GM10248 (cell line): ENCODE results near the gene FBXW4.

Experiments
- CTCF ChIA-PET: fragments of 300-600 bp; sonication (Branson Sonifier 250); formaldehyde crosslinking; extraction: SDS; loops from one replicate; lab custom pipeline; 2021; ENCODE audit warnings: antibody characterized with exemption; lab: Yijun Ruan, JAX
- POLR2A ChIA-PET: fragments of 350-650 bp; sonication (Branson Sonifier 250); formaldehyde crosslinking; extraction: SDS; loops from one replicate; lab custom pipeline; 2020; ENCODE audit warnings: antibody characterized with exemption; lab: Yijun Ruan, JAX
- DNase-seq: peaks from one replicate; pipeline ENCODE4 v3.0.0; 2012; ENCODE audit errors: extremely low spot score
- TF ChIP-seq, protein P1 (sequence below): IDR thresholded peaks from 2 replicates; pipeline ENCODE4 v1.5.1; 2012; ENCODE audit warnings: mild to moderate bottlenecking, low read depth; ENCODE audit errors: extremely low read depth, missing control alignments, control extremely low read depth

Gene FBXW4

DNA sequence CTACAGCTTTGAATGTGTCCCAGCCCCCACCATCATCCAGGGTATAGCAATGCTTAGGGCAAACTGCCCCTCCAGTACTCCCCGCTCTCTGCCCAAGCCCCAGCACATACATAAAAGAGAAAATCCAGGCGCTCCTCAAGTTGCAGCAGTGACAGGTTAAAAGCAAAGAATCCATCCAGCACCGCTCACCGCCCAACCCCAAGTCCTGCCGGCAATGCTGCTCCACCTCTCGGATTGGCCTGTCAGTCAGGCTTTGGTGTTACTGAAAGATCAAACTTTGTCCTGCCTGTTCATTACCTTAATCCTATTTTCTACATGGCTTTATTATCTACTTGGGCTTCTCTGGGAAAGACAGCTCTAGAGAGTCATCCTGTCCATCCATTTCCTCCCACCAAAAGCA is 75.0 kb downstream of the FBXW4 start:
- no peak for DNase-seq
- TF ChIP-seq, protein P1, sequence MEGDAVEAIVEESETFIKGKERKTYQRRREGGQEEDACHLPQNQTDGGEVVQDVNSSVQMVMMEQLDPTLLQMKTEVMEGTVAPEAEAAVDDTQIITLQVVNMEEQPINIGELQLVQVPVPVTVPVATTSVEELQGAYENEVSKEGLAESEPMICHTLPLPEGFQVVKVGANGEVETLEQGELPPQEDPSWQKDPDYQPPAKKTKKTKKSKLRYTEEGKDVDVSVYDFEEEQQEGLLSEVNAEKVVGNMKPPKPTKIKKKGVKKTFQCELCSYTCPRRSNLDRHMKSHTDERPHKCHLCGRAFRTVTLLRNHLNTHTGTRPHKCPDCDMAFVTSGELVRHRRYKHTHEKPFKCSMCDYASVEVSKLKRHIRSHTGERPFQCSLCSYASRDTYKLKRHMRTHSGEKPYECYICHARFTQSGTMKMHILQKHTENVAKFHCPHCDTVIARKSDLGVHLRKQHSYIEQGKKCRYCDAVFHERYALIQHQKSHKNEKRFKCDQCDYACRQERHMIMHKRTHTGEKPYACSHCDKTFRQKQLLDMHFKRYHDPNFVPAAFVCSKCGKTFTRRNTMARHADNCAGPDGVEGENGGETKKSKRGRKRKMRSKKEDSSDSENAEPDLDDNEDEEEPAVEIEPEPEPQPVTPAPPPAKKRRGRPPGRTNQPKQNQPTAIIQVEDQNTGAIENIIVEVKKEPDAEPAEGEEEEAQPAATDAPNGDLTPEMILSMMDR: no peak
- ChIA-PET POLR2A (no interaction called here), CTCF (interaction anchor here (1.1 to 4.9 kb wide), 2 partner anchors 12 to 17 kb away, joined by 4 to 26 read pairs; no protein-coding TSS in a partner anchor)

DNA sequence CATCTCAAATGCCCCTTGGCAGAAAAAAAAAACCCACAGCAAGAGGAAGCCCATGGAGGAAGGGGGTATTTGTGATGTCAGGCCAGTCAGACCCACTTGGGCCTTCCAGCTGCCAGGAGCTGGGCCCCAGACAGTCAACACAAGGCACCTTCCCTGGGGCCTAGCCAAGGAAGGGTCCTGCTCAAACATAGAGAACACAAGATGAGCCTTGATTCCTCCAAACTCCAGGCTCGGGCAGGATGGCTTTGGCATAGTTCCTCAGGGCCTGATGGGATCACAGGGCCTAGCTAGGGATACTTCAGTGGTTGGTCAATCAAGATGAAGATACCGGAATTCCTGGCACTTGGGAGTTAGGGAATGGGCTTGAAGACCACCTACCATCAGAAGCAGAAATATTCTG is 76.1 kb downstream of the FBXW4 start:
- POLR2A ChIA-PET: no interaction called here

DNA sequence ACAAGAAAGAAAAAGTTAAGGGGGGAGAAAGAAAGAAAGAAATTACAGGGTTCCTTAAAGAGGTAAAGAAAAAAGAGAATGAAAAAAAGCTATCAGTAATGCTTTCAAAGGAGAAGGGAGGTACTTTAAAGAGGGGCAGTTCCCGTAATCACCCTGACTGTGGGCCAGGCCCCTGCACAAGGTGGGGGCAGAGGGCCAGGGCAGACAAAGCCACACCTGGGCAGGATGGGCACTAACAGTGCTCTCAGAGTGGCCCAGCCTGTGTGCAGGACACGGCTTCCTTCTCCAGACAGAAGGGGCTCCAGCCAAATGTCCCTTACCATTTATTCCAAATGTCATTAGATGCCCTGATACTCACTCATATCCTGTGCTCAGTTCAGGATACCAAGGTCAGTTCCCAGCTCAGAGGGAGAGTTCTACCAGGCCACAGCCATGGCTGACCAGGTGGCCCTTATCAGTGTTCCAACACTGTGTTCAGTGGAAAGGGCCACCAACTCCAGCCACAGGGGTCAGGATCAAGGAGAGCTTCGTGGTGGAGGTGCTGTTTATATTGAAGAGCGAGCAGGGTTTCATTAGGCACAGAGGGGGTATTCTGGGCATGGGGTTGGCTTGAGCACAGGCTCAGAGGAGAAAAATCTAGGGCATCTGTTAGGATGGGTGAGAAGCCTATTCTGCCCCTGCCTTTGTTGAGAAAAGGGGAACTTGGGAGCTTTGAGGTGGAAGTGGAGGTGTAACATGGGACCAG is 77.0 kb downstream of the FBXW4 start:
- ChIA-PET CTCF (interaction anchor here (1.0 to 3.2 kb wide), 7 partner anchors 9 to 163 kb away, joined by 3 to 23 read pairs (median 4); no protein-coding TSS in a partner anchor), POLR2A (no interaction called here)
- peak; percentile 39 for DNase-seq
- TF ChIP-seq, protein P1: no peak

More for the DNA sequence above, 76.1 kb downstream of the FBXW4 start:
- no peak for DNase-seq
- CTCF ChIA-PET: interaction anchor here (1.2 to 4.9 kb wide), 2 partner anchors 9 to 15 kb away, joined by 3 to 26 read pairs; no protein-coding TSS in a partner anchor
- TF ChIP-seq, protein P1: no peak

DNA sequence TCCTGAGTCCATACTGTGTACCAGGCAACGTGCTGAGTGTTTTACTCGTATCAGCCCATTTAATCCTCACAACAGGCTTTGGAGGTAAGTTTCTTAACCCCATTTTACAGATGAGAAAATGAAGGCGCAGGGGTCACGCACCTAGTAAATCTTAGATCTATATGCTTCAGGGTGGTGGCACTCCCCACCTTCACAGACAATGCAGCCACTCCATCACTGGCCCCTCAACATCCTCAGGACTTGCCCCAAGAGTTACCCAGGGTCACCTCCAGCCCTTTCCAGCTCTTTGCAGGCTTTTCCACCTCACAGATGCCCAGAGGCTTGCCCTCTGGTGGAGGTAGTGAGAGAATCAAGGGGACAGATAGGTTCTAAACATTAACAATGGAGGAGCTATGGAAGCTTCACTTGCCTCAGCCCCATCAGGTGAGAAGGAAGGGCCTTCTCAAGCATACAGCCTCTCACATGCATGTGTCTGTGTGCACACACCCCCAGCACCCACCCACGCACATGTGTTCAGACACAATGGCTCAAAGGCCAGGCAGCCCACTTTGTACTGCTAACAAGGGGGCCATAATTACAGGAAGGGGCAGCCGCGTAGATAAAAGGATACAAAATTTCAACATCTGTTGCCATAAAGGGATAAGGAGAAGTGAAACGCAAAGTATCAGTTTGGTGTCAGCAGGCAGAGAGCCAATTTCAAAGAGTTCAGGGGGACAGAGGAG is 77.7 kb downstream of the FBXW4 start:
- TF ChIP-seq, protein P1: peak; percentile 14
- POLR2A ChIA-PET: no interaction called here
- peak; percentile 75 for DNase-seq
- CTCF ChIA-PET: interaction anchor here (1.0 to 3.2 kb wide), 7 partner anchors 9 to 456 kb away, joined by 3 to 23 read pairs (median 4); no protein-coding TSS in a partner anchor

DNA sequence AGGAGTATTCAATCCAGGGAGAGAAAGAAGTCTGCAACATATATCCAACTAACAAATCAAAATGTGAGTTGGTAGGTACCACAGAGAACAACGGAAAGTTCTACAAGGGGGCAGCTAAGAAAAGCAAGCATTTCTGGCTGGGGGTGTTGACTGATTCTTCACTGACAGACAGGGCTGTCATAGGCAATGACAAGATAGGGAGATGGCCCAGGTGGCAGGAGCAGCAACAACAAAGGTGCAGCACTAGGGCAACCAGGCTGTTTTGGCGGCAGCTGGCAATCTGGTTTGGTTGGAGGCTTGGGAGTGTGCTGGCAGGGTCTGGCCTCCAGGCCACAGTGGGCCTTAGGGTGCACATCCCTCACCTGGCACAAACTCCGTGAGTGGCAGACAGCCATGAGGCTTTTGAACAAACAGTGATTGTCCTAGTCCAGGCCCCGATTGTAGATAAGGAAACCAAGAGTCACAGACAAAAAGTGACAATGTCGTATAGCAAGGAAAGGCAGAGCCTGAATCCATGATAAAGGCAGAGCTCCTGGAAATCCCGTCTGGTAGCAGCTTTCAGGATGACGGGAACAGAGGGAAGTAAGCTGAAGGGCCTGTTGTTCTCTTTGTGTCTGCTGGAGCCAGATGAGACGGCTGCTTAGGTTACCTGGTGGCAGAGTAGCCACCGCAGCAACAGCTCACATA is 78.4 kb downstream of the FBXW4 start:
- POLR2A ChIA-PET: no interaction called here
- CTCF ChIA-PET: interaction anchor here (1.1 to 3.2 kb wide), 5 partner anchors 12 to 457 kb away, joined by 4 to 23 read pairs (median 4); no protein-coding TSS in a partner anchor
- DNase-seq: no peak
- TF ChIP-seq, protein P1: no peak
